K562 (cell line): ENCODE data around the gene PMPCA. TPM values are rescaled to one million over a fixed set of nuclear protein-coding genes. Genes with fewer than 3 reads are reported as not detected.

Experiments
- ATAC-seq: fragments of 200-7000 bp; cut with Tn5 transposase; 3 replicates; pipeline ENCODE4 v1.9.1; 2020; ENCODE audit warnings: moderate library complexity
- BruUV-seq: library from RNA; stranded (reverse); fragments of 400-500 nt; replicated peaks from 2 replicates; lab custom pipeline; 2021; lab: Mats Ljungman, UMichigan
- CTCF ChIA-PET: fragments of 300-600 bp; formaldehyde crosslinking; extraction: SDS; loops from one replicate; lab custom pipeline; 2021; ENCODE audit warnings: low intra/inter-chr PET ratio; lab: Yijun Ruan, JAX
- POLR2A ChIA-PET: fragments of 300-600, 350-650 bp; sonication (Branson Sonifier 250); formaldehyde crosslinking; extraction: SDS; loops from one replicate; lab custom pipeline; 2021; ENCODE audit warnings: antibody characterized with exemption, inconsistent platforms; lab: Yijun Ruan, JAX
- DNase-seq, 4 experiments: peaks; one replicate each; pipeline versions ENCODE4 v3.0.0 to v3.0.0-alpha.2; 2011 to 2018; ENCODE audit warnings: low spot score in 3 of 4, mixed read lengths in 3 of 4; ENCODE audit errors: extremely low read depth in 1 of 4
- FAIRE-seq: peaks from 2 replicates; lab custom pipeline; 2011; peaks lifted over from hg19 to GRCh38; lab: Jason Lieb, UNC
- H2AFZ ChIP-seq: 2 replicates; pipeline ENCODE4 v1.6.0; 2011; ENCODE audit warnings: low read depth, low read length, control low read depth, inconsistent platforms
- H3K27ac ChIP-seq: fragments of 200-600 bp; 3 replicates; pipeline ENCODE4 v1.8.0; 2011; ENCODE audit warnings: low read depth, mild to moderate bottlenecking, control low read depth, inconsistent platforms, low read length, moderate library complexity, mixed read lengths; ENCODE audit errors: extremely low read depth
- H3K27me3 ChIP-seq, 2 experiments: fragments of 300-600 bp in 1 of 2; 2 replicates in 1 of 2; 3 replicates in 1 of 2; pipeline versions ENCODE4 v1.6.0 to v1.8.0; 2011; ENCODE audit warnings: inconsistent platforms in 2 of 2, low read length in 2 of 2, mild to moderate bottlenecking in 1 of 2, mixed read lengths in 1 of 2, moderate library complexity in 1 of 2; ENCODE audit not compliant: control insufficient read depth in 2 of 2, insufficient read depth in 2 of 2
- H3K36me3 ChIP-seq: fragments of 300-600 bp; 3 replicates; pipeline ENCODE4 v1.8.0; 2011; ENCODE audit warnings: mild to moderate bottlenecking, low read length, inconsistent platforms; ENCODE audit not compliant: control insufficient read depth, insufficient read depth
- H3K4me1 ChIP-seq, 2 experiments: fragments of 200-600 bp in 1 of 2; replicated peaks in 1 of 2; 2 replicates in 1 of 2; 3 replicates in 1 of 2; pipeline versions ENCODE4 v1.5.1 to v1.8.0; 2011; ENCODE audit warnings: inconsistent platforms in 2 of 2, low read length in 2 of 2, mild to moderate bottlenecking in 1 of 2, mixed read lengths in 1 of 2, moderate library complexity in 1 of 2; ENCODE audit not compliant: control insufficient read depth in 2 of 2, insufficient read depth in 2 of 2
- H3K4me2 ChIP-seq: 2 replicates; pipeline ENCODE4 v1.6.1; 2011; ENCODE audit warnings: low read length, control low read depth, inconsistent platforms, mixed read lengths; ENCODE audit not compliant: insufficient read depth
- H3K4me3 ChIP-seq: fragments of 200-600 bp; sonication (generic), shearing (Covaris generic); 2 replicates; pipeline ENCODE4 v1.5.1; 2016; ENCODE audit warnings: control low read depth, inconsistent platforms
- H3K79me2 ChIP-seq: fragments of 200-600 bp; 3 replicates; pipeline ENCODE4 v1.8.0; 2011; ENCODE audit warnings: low read length, inconsistent platforms; ENCODE audit not compliant: control insufficient read depth, insufficient read depth
- H3K9ac ChIP-seq, 2 experiments: 2 replicates each; pipeline versions ENCODE4 v1.6.0 to v1.6.1; 2011; ENCODE audit warnings: low read depth in 2 of 2, low read length in 2 of 2, control low read depth in 1 of 2, inconsistent platforms in 1 of 2, mild to moderate bottlenecking in 1 of 2, mixed read lengths in 1 of 2; ENCODE audit not compliant: insufficient read depth in 1 of 2
- H3K9me1 ChIP-seq: one replicate; pipeline ENCODE4 v1.6.0; 2011; ENCODE audit warnings: inconsistent platforms, mild to moderate bottlenecking, low read length, moderate library complexity; ENCODE audit not compliant: control insufficient read depth, insufficient read depth
- H3K9me3 ChIP-seq: replicated peaks from 2 replicates; pipeline ENCODE4 v1.5.1; 2011; ENCODE audit warnings: low read depth, low read length, inconsistent platforms; ENCODE audit not compliant: control insufficient read depth, insufficient read depth
- H4K20me1 ChIP-seq: replicated peaks from 2 replicates; pipeline ENCODE4 v1.6.1; 2011; ENCODE audit warnings: low read length, inconsistent platforms, mixed read lengths; ENCODE audit not compliant: control insufficient read depth, insufficient read depth
- EWSR1 ChIP-seq: fragments of 450-650 bp; IDR thresholded peaks from 2 replicates; pipeline ENCODE4 v1.6.1; 2018; ENCODE audit warnings: borderline replicate concordance, mild to moderate bottlenecking, low read depth, moderate library complexity; ENCODE audit not compliant: partially characterized antibody
- FOXK2 ChIP-seq, 2 experiments: fragments of 450-650 bp; IDR thresholded peaks in 1 of 2; conservative IDR thresholded peaks in 1 of 2; 2 replicates each; pipeline ENCODE4 v1.6.1; 2016; ENCODE audit warnings: low read depth in 2 of 2, mild to moderate bottlenecking in 1 of 2
- ZBTB8A ChIP-seq: fragments of 450-650 bp; IDR thresholded peaks from 2 replicates; pipeline ENCODE4 v1.6.1; 2018; ENCODE audit warnings: mild to moderate bottlenecking, moderate library complexity; ENCODE audit not compliant: partially characterized antibody
- WGBS: fragments of 100-300 bp; shearing (Covaris generic); methylation state at CpG from one replicate; pipeline ENCODE4 v1.1.6; 2016; ENCODE audit warnings: low coverage, mixed read lengths; ENCODE audit not compliant: insufficient coverage; ENCODE audit errors: missing lambda C conversion rate; 5-methylcytosine and 5-hydroxymethylcytosine counted together
- in situ Hi-C: fragments of 300-500 bp; cut with MboI; formaldehyde crosslinking; loops from 4 replicates; pipeline ENCODE4 v1.15.0; 2018; ENCODE audit warnings: inconsistent platforms, mixed read lengths
- intact Hi-C: fragments of 100-400 bp; cut with micrococcal nuclease; formaldehyde crosslinking; loops from 2 replicates; pipeline ENCODE4 v1.14.2; 2022
- polyA plus RNA-seq, 8 experiments: library from polyadenylated mRNA; depleted of rRNA in 4 of 8; stranded (reverse) in 5 of 8; unstranded in 3 of 8; fragments of >200 nt; fragmentation: Nextera tagmentation in 2 of 8; fragmentation: Illumina TruSeq in 1 of 8; extraction: Ambion mirVana in 2 of 8; extraction: Trizol in 1 of 8; gene quantifications; 2 replicates each; pipeline versions ENCODE4 v1.2.1 to v1.2.3, GENCODE V29; 2011 to 2014; ENCODE audit warnings: inconsistent platforms in 1 of 8, missing spikeins in 1 of 8
- total RNA-seq, 7 experiments: library from RNA; depleted of rRNA in 6 of 7; stranded (reverse); fragments of >200 nt in 6 of 7; fragmentation: Illumina TruSeq in 2 of 7; extraction: Trizol in 2 of 7; gene quantifications; 2 replicates each; pipeline versions ENCODE4 v1.2.1 to v1.2.3, GENCODE V29; 2011 to 2021; ENCODE audit warnings: low replicate concordance in 1 of 7
- TF ChIP-seq, protein P1 (sequence below): fragments of 250-450 bp; sonication (Bioruptor Pico); IDR thresholded peaks from 2 replicates; pipeline ENCODE4 v1.5.0; 2020; ENCODE audit warnings: mild to moderate bottlenecking, borderline replicate concordance

Gene PMPCA
- total and polyA plus RNA-seq, 9 of the 15 experiments (the other 6 are each of a cell fraction or from before 2014, with no cell fraction given) = 23.9 to 143 (median 86.6) TPM

DNA sequence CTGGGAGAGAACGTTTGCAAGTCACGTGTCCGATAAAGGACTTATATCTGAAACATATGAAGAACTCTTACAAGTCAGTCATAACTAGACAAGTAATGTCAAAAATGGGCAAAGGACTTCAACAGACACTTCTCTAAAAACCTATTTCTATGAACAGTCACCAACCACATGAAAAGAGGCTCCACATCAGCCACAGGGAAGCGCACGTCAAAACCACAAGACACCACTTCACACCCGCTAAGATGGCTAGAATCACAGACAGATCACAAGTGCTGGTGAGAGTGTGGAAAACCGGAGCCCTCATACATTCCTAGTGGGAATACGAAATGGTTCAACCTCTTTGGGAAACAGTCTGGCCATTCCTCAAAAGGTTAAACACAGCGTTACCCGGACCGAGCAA lies 25.4 kb upstream of the PMPCA start:
- no peaks in the 10 kb centered on the region for H3K9me1 ChIP-seq
- intact Hi-C loops = no loop called here
- no peaks in the 10 kb centered on the region for H3K79me2 ChIP-seq
- H2AFZ ChIP-seq = no peak overlapping the region
- POLR2A ChIA-PET = interaction anchor here (0.6 to 0.8 kb wide), 2 partner anchors 11 to 792 kb away, joined by 3 to 4 read pairs; partner anchors contain the start of gene CARD9
- no peak overlapping the region for H3K9ac ChIP-seq
- no peaks in the 10 kb centered on the region for H4K20me1 ChIP-seq
- no peaks in the 10 kb centered on the region for H3K9me3 ChIP-seq
- H3K4me1 ChIP-seq = peaks cover 0 to 12% of the 10 kb centered on the region in 2 experiments; a peak in 1 of 5 replicates
- TF ChIP-seq FOXK2 (conservative IDR thresholded peaks at IDR 0.05 in 1 of 2, IDR thresholded peaks at IDR 0.05 in 1 of 2; ENCODE audit: low read depth in 2 of 2) = no peak
- no peak for TF ChIP-seq EWSR1
- TF ChIP-seq, protein P1, sequence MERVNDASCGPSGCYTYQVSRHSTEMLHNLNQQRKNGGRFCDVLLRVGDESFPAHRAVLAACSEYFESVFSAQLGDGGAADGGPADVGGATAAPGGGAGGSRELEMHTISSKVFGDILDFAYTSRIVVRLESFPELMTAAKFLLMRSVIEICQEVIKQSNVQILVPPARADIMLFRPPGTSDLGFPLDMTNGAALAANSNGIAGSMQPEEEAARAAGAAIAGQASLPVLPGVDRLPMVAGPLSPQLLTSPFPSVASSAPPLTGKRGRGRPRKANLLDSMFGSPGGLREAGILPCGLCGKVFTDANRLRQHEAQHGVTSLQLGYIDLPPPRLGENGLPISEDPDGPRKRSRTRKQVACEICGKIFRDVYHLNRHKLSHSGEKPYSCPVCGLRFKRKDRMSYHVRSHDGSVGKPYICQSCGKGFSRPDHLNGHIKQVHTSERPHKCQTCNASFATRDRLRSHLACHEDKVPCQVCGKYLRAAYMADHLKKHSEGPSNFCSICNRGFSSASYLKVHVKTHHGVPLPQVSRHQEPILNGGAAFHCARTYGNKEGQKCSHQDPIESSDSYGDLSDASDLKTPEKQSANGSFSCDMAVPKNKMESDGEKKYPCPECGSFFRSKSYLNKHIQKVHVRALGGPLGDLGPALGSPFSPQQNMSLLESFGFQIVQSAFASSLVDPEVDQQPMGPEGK (CRISPR knock-in tag) = no peak
- TF ChIP-seq ZBTB8A = no peak
- TF ChIP-seq, all 486 proteins: peak for 0
- Histone ChIP-seq H3K27ac (no peak overlapping the region), H3K36me3 (peaks cover 95% of the 10 kb centered on the region; the same call in 2 of the 3 replicates), H3K4me2 (no peak overlapping the region), H3K4me3 (no peak overlapping the region), H3K27me3 (no peaks in the 10 kb centered on the region)
- CTCF ChIA-PET = no interaction called here
- DNase-seq = no peak
- 89% methylated on average over 11 of the region's 11 CpGs for WGBS
- BruUV-seq = no TSS peak
- ATAC-seq = no peak
- no peak for FAIRE-seq
- in situ Hi-C loops = no loop called here
